ENCODE results near the gene OR5K2.

The OR5K2 gene

DNA sequence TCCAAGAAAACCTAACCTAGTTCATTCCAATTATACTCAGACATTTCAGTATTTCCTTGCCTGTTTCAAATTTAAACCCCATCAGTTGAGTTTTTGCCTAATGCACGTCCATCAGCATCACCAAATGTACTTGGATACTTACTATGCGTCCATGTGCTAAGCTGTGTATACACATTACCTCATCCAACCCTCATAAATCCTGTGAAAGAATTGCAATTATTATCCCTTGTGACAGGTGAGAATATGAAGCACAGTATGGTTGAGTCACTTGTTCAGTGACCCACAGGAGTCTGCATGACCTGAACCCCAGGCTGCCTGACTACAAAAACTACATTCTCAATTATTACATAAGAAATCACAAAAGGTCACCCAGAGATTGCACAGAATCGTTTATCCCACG is 2.5 kb downstream of the OR5K2 start:
- Histone ChIP-seq H3K36me3 (ENCODE audit: control insufficient read depth, insufficient read depth, low read length) (no peaks in the 10 kb centered on the region), H3K27me3 (ENCODE audit: control insufficient read depth, insufficient read depth, low read length, poor library complexity, severe bottlenecking) (no peaks in the 10 kb centered on the region), H3K4me3 (ENCODE audit: insufficient read depth, low read depth, low read length) (no peak overlapping the region), H3K9me3 (ENCODE audit: control insufficient read depth, low read length) (no peaks in the 10 kb centered on the region), H3K27ac (ENCODE audit: insufficient read depth, low read depth, low read length, poor library complexity, severe bottlenecking) (no peak overlapping the region), H3K4me1 (ENCODE audit: control insufficient read depth, insufficient read depth, low read length) (no peaks in the 10 kb centered on the region)
- WGBS, 2 experiments: 92 to 98% methylated on average over 2 to 3 of the region's 4 CpGs

GRCh38 chr3:98501270-98501669 is 3.8 kb downstream of the OR5K2 start:
- Histone ChIP-seq H3K9me3 (ENCODE audit: control insufficient read depth, low read length) (no peaks in the 10 kb centered on the region), H3K36me3 (ENCODE audit: control insufficient read depth, insufficient read depth, low read length) (no peaks in the 10 kb centered on the region), H3K4me1 (ENCODE audit: control insufficient read depth, insufficient read depth, low read length) (no peaks in the 10 kb centered on the region), H3K4me3 (ENCODE audit: insufficient read depth, low read depth, low read length) (no peak overlapping the region), H3K27me3 (ENCODE audit: control insufficient read depth, insufficient read depth, low read length, poor library complexity, severe bottlenecking) (no peaks in the 10 kb centered on the region), H3K27ac (ENCODE audit: insufficient read depth, low read depth, low read length, poor library complexity, severe bottlenecking) (no peak overlapping the region)
- 95 to 98% methylated on average over 3 of the region's 4 CpGs for WGBS, 2 experiments

GRCh38 chr3:98501863-98502576 is 4.5 kb downstream of the OR5K2 start:
- WGBS, 2 experiments: 94 to 97% methylated on average over 3 of the region's 5 CpGs
- Histone ChIP-seq H3K27ac (ENCODE audit: insufficient read depth, low read depth, low read length, poor library complexity, severe bottlenecking) (no peak overlapping the region), H3K27me3 (ENCODE audit: control insufficient read depth, insufficient read depth, low read length, poor library complexity, severe bottlenecking) (no peaks in the 10 kb centered on the region), H3K4me3 (ENCODE audit: insufficient read depth, low read depth, low read length) (no peak overlapping the region), H3K4me1 (ENCODE audit: control insufficient read depth, insufficient read depth, low read length) (no peaks in the 10 kb centered on the region), H3K36me3 (ENCODE audit: control insufficient read depth, insufficient read depth, low read length) (no peaks in the 10 kb centered on the region), H3K9me3 (ENCODE audit: control insufficient read depth, low read length) (no peaks in the 10 kb centered on the region)

- H3K9me3 ChIP-seq (ENCODE audit: control insufficient read depth, low read length): no peaks in the 10 kb centered on the region
- 88 to 94% methylated on average over 4 of the region's 4 CpGs for WGBS, 2 experiments
- H3K27ac ChIP-seq (ENCODE audit: insufficient read depth, low read depth, low read length, poor library complexity, severe bottlenecking): no peak overlapping the region
- H3K4me1 ChIP-seq (ENCODE audit: control insufficient read depth, insufficient read depth, low read length): no peaks in the 10 kb centered on the region
- no peak overlapping the region for H3K4me3 ChIP-seq (ENCODE audit: insufficient read depth, low read depth, low read length)
- H3K27me3 ChIP-seq (ENCODE audit: control insufficient read depth, insufficient read depth, low read length, poor library complexity, severe bottlenecking): no peaks in the 10 kb centered on the region
- H3K36me3 ChIP-seq (ENCODE audit: control insufficient read depth, insufficient read depth, low read length): no peaks in the 10 kb centered on the region
Measured at GRCh38 chr3:98504539-98504938, 7.1 kb downstream of the OR5K2 start.

GRCh38 chr3:98508582-98508981 is 11.1 kb downstream of the OR5K2 start:
- Histone ChIP-seq H3K36me3 (ENCODE audit: control insufficient read depth, insufficient read depth, low read length) (no peaks in the 10 kb centered on the region), H3K9me3 (ENCODE audit: control insufficient read depth, low read length) (no peaks in the 10 kb centered on the region), H3K27me3 (ENCODE audit: control insufficient read depth, insufficient read depth, low read length, poor library complexity, severe bottlenecking) (no peaks in the 10 kb centered on the region), H3K4me3 (ENCODE audit: insufficient read depth, low read depth, low read length) (no peak overlapping the region), H3K27ac (ENCODE audit: insufficient read depth, low read depth, low read length, poor library complexity, severe bottlenecking) (no peak overlapping the region), H3K4me1 (ENCODE audit: control insufficient read depth, insufficient read depth, low read length) (no peaks in the 10 kb centered on the region)
- WGBS, 2 experiments: 91 to 96% methylated on average over 2 of the region's 2 CpGs

GRCh38 chr3:98512576-98512975 is 15.1 kb downstream of the OR5K2 start:
- 86 to 92% methylated on average over 3 to 4 of the region's 4 CpGs for WGBS, 2 experiments
- no peaks in the 10 kb centered on the region for H3K9me3 ChIP-seq (ENCODE audit: control insufficient read depth, low read length)
- H3K27ac ChIP-seq (ENCODE audit: insufficient read depth, low read depth, low read length, poor library complexity, severe bottlenecking): no peak overlapping the region
- peaks cover 6% of the 10 kb centered on the region for H3K36me3 ChIP-seq (ENCODE audit: control insufficient read depth, insufficient read depth, low read length)
- no peak overlapping the region for H3K4me3 ChIP-seq (ENCODE audit: insufficient read depth, low read depth, low read length)
- H3K27me3 ChIP-seq (ENCODE audit: control insufficient read depth, insufficient read depth, low read length, poor library complexity, severe bottlenecking): no peaks in the 10 kb centered on the region
- H3K4me1 ChIP-seq (ENCODE audit: control insufficient read depth, insufficient read depth, low read length): no peaks in the 10 kb centered on the region

- peaks cover 6% of the 10 kb centered on the region for H3K36me3 ChIP-seq (ENCODE audit: control insufficient read depth, insufficient read depth, low read length)
- H3K27ac ChIP-seq (ENCODE audit: insufficient read depth, low read depth, low read length, poor library complexity, severe bottlenecking): no peak overlapping the region
- H3K9me3 ChIP-seq (ENCODE audit: control insufficient read depth, low read length): no peaks in the 10 kb centered on the region
- no peaks in the 10 kb centered on the region for H3K27me3 ChIP-seq (ENCODE audit: control insufficient read depth, insufficient read depth, low read length, poor library complexity, severe bottlenecking)
- no peaks in the 10 kb centered on the region for H3K4me1 ChIP-seq (ENCODE audit: control insufficient read depth, insufficient read depth, low read length)
- WGBS, 2 experiments: 89 to 91% methylated on average over 4 of the region's 4 CpGs
- H3K4me3 ChIP-seq (ENCODE audit: insufficient read depth, low read depth, low read length): no peak overlapping the region
Measured at GRCh38 chr3:98513091-98513511, 15.6 kb downstream of the OR5K2 start.

DNA sequence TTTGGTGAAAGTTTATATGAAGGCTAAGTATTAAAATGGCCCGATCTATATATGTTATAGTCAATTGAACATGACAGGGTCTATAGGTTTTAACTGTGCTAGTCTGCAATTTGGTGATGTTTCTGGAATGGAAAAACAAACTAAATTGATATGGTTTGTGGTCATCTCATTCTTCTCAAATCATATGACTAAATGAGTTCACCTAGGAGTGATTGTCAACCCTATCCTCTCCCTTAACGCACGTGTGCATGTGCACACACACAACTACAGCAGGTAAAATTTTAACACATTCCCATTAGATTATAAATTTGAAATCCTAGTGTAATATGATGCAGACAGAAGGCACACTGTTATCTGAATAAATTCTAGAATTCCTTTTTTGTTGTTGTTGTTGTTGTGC is 16.3 kb downstream of the OR5K2 start:
- WGBS, 2 experiments: 89 to 99% methylated on average over 3 of the region's 3 CpGs
- Histone ChIP-seq H3K9me3 (ENCODE audit: control insufficient read depth, low read length) (no peaks in the 10 kb centered on the region), H3K27me3 (ENCODE audit: control insufficient read depth, insufficient read depth, low read length, poor library complexity, severe bottlenecking) (no peaks in the 10 kb centered on the region), H3K4me3 (ENCODE audit: insufficient read depth, low read depth, low read length) (no peak overlapping the region), H3K36me3 (ENCODE audit: control insufficient read depth, insufficient read depth, low read length) (peaks cover 6% of the 10 kb centered on the region), H3K27ac (ENCODE audit: insufficient read depth, low read depth, low read length, poor library complexity, severe bottlenecking) (no peak overlapping the region), H3K4me1 (ENCODE audit: control insufficient read depth, insufficient read depth, low read length) (no peaks in the 10 kb centered on the region)

DNA sequence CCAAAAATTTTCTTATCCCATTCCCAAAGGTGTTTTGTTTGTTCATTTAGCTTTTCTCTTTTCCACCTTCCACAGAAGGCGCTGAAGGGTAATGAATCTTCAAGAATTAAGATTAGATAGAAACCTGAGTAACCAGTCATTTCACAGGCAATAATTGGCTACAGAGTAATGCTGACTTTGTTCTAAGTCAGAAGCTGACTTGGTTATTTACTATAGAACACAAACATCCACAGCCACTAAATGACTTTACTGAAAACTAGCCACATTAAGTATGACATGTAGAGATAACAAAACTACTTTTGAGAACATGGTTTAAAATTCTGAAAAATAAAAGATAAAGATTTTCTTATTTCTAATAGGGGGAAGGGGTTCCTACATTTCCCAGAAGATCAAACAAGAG is 17.5 kb downstream of the OR5K2 start:
- 100% methylated on average over 1 of the region's 1 CpG; no CpG with 5 or more reads in 1 of the 2 experiments for WGBS, 2 experiments
- H3K27ac ChIP-seq (ENCODE audit: insufficient read depth, low read depth, low read length, poor library complexity, severe bottlenecking): no peak overlapping the region
- no peaks in the 10 kb centered on the region for H3K4me1 ChIP-seq (ENCODE audit: control insufficient read depth, insufficient read depth, low read length)
- H3K27me3 ChIP-seq (ENCODE audit: control insufficient read depth, insufficient read depth, low read length, poor library complexity, severe bottlenecking): no peaks in the 10 kb centered on the region
- no peak overlapping the region for H3K4me3 ChIP-seq (ENCODE audit: insufficient read depth, low read depth, low read length)
- H3K36me3 ChIP-seq (ENCODE audit: control insufficient read depth, insufficient read depth, low read length): peaks cover 12% of the 10 kb centered on the region
- H3K9me3 ChIP-seq (ENCODE audit: control insufficient read depth, low read length): no peaks in the 10 kb centered on the region

GRCh38 chr3:98518816-98519215 is 21.3 kb downstream of the OR5K2 start:
- H3K9me3 ChIP-seq (ENCODE audit: control insufficient read depth, low read length): no peaks in the 10 kb centered on the region
- no peaks in the 10 kb centered on the region for H3K27me3 ChIP-seq (ENCODE audit: control insufficient read depth, insufficient read depth, low read length, poor library complexity, severe bottlenecking)
- no peak overlapping the region for H3K27ac ChIP-seq (ENCODE audit: insufficient read depth, low read depth, low read length, poor library complexity, severe bottlenecking)
- 96 to 98% methylated on average over 2 of the region's 2 CpGs for WGBS, 2 experiments
- H3K36me3 ChIP-seq (ENCODE audit: control insufficient read depth, insufficient read depth, low read length): peaks cover 16% of the 10 kb centered on the region
- H3K4me3 ChIP-seq (ENCODE audit: insufficient read depth, low read depth, low read length): no peak overlapping the region
- H3K4me1 ChIP-seq (ENCODE audit: control insufficient read depth, insufficient read depth, low read length): peaks cover 4% of the 10 kb centered on the region

Measured in ectodermal cell (in vitro differentiated cells).